Measurements from ENCODE around the gene MLN.

DNA sequence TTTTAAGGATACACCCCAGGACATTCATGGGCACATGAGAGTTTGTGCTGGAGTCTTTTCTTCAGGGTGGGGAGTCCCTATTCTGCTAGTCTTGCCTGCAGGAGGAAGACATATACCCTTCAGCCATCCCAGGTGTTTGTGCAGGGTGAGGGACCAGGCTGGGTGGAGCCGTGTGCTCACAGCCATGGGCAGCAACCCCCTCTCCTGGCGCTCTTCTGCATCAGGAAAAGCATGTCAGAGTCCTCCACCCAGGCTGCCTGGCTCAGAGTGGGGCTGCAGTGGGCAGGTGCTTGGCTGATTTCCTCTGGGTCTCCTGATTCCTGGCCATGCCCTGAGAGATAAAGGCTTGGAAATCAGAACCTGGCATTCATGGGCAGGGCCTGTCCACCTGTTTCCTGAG lies 22.7 kb upstream of the MLN start:
- TF ChIP-seq, protein P1, sequence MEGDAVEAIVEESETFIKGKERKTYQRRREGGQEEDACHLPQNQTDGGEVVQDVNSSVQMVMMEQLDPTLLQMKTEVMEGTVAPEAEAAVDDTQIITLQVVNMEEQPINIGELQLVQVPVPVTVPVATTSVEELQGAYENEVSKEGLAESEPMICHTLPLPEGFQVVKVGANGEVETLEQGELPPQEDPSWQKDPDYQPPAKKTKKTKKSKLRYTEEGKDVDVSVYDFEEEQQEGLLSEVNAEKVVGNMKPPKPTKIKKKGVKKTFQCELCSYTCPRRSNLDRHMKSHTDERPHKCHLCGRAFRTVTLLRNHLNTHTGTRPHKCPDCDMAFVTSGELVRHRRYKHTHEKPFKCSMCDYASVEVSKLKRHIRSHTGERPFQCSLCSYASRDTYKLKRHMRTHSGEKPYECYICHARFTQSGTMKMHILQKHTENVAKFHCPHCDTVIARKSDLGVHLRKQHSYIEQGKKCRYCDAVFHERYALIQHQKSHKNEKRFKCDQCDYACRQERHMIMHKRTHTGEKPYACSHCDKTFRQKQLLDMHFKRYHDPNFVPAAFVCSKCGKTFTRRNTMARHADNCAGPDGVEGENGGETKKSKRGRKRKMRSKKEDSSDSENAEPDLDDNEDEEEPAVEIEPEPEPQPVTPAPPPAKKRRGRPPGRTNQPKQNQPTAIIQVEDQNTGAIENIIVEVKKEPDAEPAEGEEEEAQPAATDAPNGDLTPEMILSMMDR (IDR thresholded peaks at IDR 0.05; ENCODE audit: low read length) = no peak
- no peak for TF ChIP-seq EZH2 (optimal IDR thresholded peaks at IDR 0.05; ENCODE audit: low read depth, low read length)
